Endothelial cell of umbilical vein (primary cell): Measurements from ENCODE around the gene DCAF12. TPM values are rescaled to one million over a fixed set of nuclear protein-coding genes. Genes with fewer than 3 reads are reported as not detected.

Experiments
- BruUV-seq: library from RNA; stranded (reverse); fragments of 400-500 nt; replicated peaks from 2 replicates; lab custom pipeline; 2021; lab: Mats Ljungman, UMichigan
- CTCF ChIA-PET: fragments of 300-600, 350-600 bp; sonication (Branson Sonifier 250); formaldehyde crosslinking; loops from one replicate; lab custom pipeline; 2021; ENCODE audit warnings: antibody characterized with exemption, inconsistent platforms; lab: Charles Lee
- POLR2A ChIA-PET: fragments of 300-600, 350-600 bp; sonication (Branson Sonifier 250); formaldehyde crosslinking; loops from one replicate; lab custom pipeline; 2021; ENCODE audit warnings: antibody characterized with exemption, inconsistent platforms; lab: Charles Lee
- DNase-seq: peaks from one replicate; pipeline ENCODE4 v3.0.0-alpha.2; 2011; ENCODE audit warnings: low read depth, low spot score
- FAIRE-seq: peaks from 2 replicates; lab custom pipeline; 2011; peaks lifted over from hg19 to GRCh38; lab: Jason Lieb, UNC
- H2AFZ ChIP-seq: 2 replicates; pipeline ENCODE4 v1.6.0; 2012; ENCODE audit warnings: low read depth, low read length, control low read depth, inconsistent platforms
- H3K27ac ChIP-seq: 2 replicates; pipeline ENCODE4 v1.5.1; 2011; ENCODE audit warnings: low read depth, mild to moderate bottlenecking, control low read depth, low read length, moderate library complexity; ENCODE audit not compliant: insufficient read depth
- H3K27me3 ChIP-seq, 2 experiments: 2 replicates each; pipeline versions ENCODE4 v1.6.0 to v1.6.1; 2011; ENCODE audit warnings: low read length in 2 of 2, mixed read lengths in 1 of 2; ENCODE audit not compliant: control insufficient read depth in 2 of 2, insufficient read depth in 2 of 2
- H3K36me3 ChIP-seq, 2 experiments: 2 replicates in 1 of 2; 3 replicates in 1 of 2; pipeline ENCODE4 v1.5.1; 2011; ENCODE audit warnings: low read length in 2 of 2, mild to moderate bottlenecking in 1 of 2, moderate library complexity in 1 of 2; ENCODE audit not compliant: control insufficient read depth in 2 of 2, insufficient read depth in 2 of 2; ENCODE audit errors: extremely low read depth in 1 of 2
- H3K4me1 ChIP-seq: 3 replicates; pipeline ENCODE4 v1.5.1; 2011; ENCODE audit warnings: mild to moderate bottlenecking, low read length; ENCODE audit not compliant: control insufficient read depth, insufficient read depth; ENCODE audit errors: extremely low read depth
- H3K4me2 ChIP-seq: 2 replicates; pipeline ENCODE4 v1.6.1; 2011; ENCODE audit warnings: low read length, control low read depth, mixed read lengths; ENCODE audit not compliant: insufficient read depth
- H3K4me3 ChIP-seq, 3 experiments: fragments of 200-600 bp in 1 of 3; sonication (generic), shearing (Covaris generic) in 1 of 3; replicated peaks in 1 of 3; 2 replicates each; pipeline ENCODE4 v1.5.1; 2011 to 2016; ENCODE audit warnings: control low read depth in 3 of 3, low read length in 3 of 3, mild to moderate bottlenecking in 2 of 3, inconsistent platforms in 1 of 3, low read depth in 1 of 3, moderate library complexity in 1 of 3; ENCODE audit not compliant: insufficient read depth in 1 of 3
- H3K79me2 ChIP-seq: 2 replicates; pipeline ENCODE4 v1.6.0; 2012; ENCODE audit warnings: low read length, inconsistent platforms; ENCODE audit not compliant: control insufficient read depth, insufficient read depth
- H3K9ac ChIP-seq: replicated peaks from 2 replicates; pipeline ENCODE3; 2011; ENCODE audit warnings: low read length, control low read depth; ENCODE audit not compliant: insufficient read depth; ENCODE audit errors: extremely low read depth
- H3K9me1 ChIP-seq: replicated peaks from 3 replicates; pipeline ENCODE4 v1.6.0; 2011; ENCODE audit warnings: mild to moderate bottlenecking, low read length; ENCODE audit not compliant: control insufficient read depth, insufficient read depth; ENCODE audit errors: extremely low read depth
- H3K9me3 ChIP-seq: replicated peaks from 2 replicates; pipeline ENCODE4 v1.5.1; 2012; ENCODE audit warnings: low read length, inconsistent platforms; ENCODE audit not compliant: control insufficient read depth, insufficient read depth
- H4K20me1 ChIP-seq: replicated peaks from 2 replicates; pipeline ENCODE3; 2011; ENCODE audit warnings: mild to moderate bottlenecking, low read length; ENCODE audit not compliant: control insufficient read depth, insufficient read depth; ENCODE audit errors: extremely low read depth
- JUN ChIP-seq: IDR thresholded peaks from 2 replicates; pipeline ENCODE4 v1.6.1; 2011; ENCODE audit warnings: borderline replicate concordance, low read depth; ENCODE audit not compliant: insufficient read length, insufficient read depth
- POLR2A ChIP-seq: IDR thresholded peaks from 2 replicates; pipeline ENCODE4 v1.6.1; 2012; ENCODE audit warnings: low read depth, mild to moderate bottlenecking, control low read depth, low read length
- POLR2AphosphoS5 ChIP-seq: IDR thresholded peaks from 2 replicates; pipeline ENCODE4 v1.6.1; 2012; ENCODE audit warnings: low read depth, mild to moderate bottlenecking, control low read depth, low read length, moderate library complexity; ENCODE audit not compliant: insufficient read depth
- dilution Hi-C: fragments of 300-500 bp; cut with MboI; formaldehyde crosslinking; loops from one replicate; pipeline ENCODE4 v1.15.0; 2019; ENCODE audit warnings: low sequenced_read_pairs; ENCODE audit not compliant: extremely low pct_ligation_motif_present
- intact Hi-C: fragments of 100-400 bp; cut with micrococcal nuclease; formaldehyde crosslinking; loops from one replicate; pipeline ENCODE4 v1.10.0; 2022
- polyA plus RNA-seq, 4 experiments: library from polyadenylated mRNA; depleted of rRNA in 3 of 4; stranded (reverse) in 3 of 4; unstranded in 1 of 4; fragments of >200 nt; gene quantifications; 2 replicates each; pipeline versions ENCODE4 v1.2.1 to v1.2.3, GENCODE V29; 2011 to 2012; ENCODE audit warnings: missing spikeins in 1 of 4
- total RNA-seq: library from RNA; stranded (reverse); gene quantifications from 2 replicates; pipeline ENCODE4 v1.2.3, GENCODE V29; 2021
- TF ChIP-seq, protein P1 (sequence below), 2 donors: IDR thresholded peaks; 1 replicate in 1 of 2; 2 replicates in 1 of 2; pipeline ENCODE4 v1.5.1; 2011; ENCODE audit warnings: low read length in 2 of 2, mild to moderate bottlenecking in 2 of 2, moderate library complexity in 2 of 2, control low read depth in 1 of 2, inconsistent platforms in 1 of 2, low read depth in 1 of 2; ENCODE audit not compliant: insufficient read depth in 1 of 2; ENCODE audit errors: extremely low read depth in 1 of 2

The DCAF12 gene
- total and polyA plus RNA-seq, 2 donors (not counting 3 experiments of a cell fraction or from before 2014, with no cell fraction given), result 26.2 to 28.4 TPM

DNA sequence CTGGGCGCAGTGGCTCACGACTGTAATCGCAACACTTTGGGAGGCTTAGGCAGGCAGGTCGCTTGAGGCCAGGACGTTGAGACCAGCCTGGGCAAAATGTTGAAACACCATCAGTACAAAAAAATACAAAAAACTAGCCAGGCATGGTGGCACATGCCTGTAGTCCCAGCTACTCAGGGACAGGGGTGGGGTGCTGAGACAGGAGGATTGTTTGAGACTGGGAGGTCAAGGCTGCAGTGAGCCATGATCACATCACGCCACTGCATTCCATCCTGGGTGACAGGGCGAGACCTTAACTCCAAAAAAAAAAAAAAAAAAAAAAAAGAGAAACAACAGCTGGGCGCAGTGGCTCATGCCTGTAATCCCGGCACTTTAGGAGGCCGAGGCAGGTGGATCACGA lies 23.7 kb downstream of the DCAF12 start:
- ChIA-PET CTCF (interaction anchor here (1.9 kb wide), 1 partner anchor 151 kb away, joined by 6 read pairs; no protein-coding TSS in a partner anchor), POLR2A (interaction anchor here (0.7 kb wide), 1 partner anchor 111 kb away, joined by 7 read pairs; no protein-coding TSS in a partner anchor)
- no peak for FAIRE-seq

DNA sequence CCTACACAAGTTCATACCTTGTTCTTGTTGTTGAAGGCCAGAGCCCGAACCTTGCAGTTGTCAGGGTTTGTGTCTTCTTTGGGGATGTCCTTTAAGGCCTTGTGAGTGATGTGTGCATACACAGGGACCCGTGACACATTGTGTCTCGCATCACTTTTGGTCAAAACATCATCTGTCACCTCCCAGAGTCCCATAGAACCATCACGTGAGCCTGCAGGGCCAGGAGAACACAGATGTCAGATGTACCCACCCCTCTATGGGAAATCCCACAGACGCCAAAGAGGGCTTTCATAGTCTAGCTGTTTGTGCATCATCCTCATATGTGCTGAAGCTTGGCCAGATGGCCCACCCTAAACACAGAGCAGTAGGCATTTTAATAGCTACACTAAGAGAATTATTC lies 28.2 kb downstream of the DCAF12 start:
- no peak overlapping the region for H2AFZ ChIP-seq
- H3K4me1 ChIP-seq, result no peaks in the 10 kb centered on the region
- no peaks in the 10 kb centered on the region for H3K9me1 ChIP-seq
- no peak overlapping the region for H3K4me3 ChIP-seq
- no peaks in the 10 kb centered on the region for H4K20me1 ChIP-seq
- no peaks in the 10 kb centered on the region for H3K27me3 ChIP-seq
- peaks cover 6 to 23% of the 10 kb centered on the region in 2 experiments for H3K36me3 ChIP-seq
- no peak for DNase-seq
- H3K9me3 ChIP-seq, result no peaks in the 10 kb centered on the region
- ChIA-PET CTCF (interaction anchor here (1.0 kb wide), 2 partner anchors 19 to 174 kb away, joined by 3 read pairs; no protein-coding TSS in a partner anchor), POLR2A (no interaction called here)
- no peak overlapping the region for H3K4me2 ChIP-seq
- no peak for FAIRE-seq
- H3K27ac ChIP-seq, result no peak overlapping the region
- intact Hi-C loops, result no loop called here
- H3K79me2 ChIP-seq, result no peaks in the 10 kb centered on the region
- TF ChIP-seq, protein P1, sequence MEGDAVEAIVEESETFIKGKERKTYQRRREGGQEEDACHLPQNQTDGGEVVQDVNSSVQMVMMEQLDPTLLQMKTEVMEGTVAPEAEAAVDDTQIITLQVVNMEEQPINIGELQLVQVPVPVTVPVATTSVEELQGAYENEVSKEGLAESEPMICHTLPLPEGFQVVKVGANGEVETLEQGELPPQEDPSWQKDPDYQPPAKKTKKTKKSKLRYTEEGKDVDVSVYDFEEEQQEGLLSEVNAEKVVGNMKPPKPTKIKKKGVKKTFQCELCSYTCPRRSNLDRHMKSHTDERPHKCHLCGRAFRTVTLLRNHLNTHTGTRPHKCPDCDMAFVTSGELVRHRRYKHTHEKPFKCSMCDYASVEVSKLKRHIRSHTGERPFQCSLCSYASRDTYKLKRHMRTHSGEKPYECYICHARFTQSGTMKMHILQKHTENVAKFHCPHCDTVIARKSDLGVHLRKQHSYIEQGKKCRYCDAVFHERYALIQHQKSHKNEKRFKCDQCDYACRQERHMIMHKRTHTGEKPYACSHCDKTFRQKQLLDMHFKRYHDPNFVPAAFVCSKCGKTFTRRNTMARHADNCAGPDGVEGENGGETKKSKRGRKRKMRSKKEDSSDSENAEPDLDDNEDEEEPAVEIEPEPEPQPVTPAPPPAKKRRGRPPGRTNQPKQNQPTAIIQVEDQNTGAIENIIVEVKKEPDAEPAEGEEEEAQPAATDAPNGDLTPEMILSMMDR (IDR thresholded peaks at IDR 0.05; ENCODE audit: extremely low read depth in 1 of 2, insufficient read depth in 1 of 2, low read depth in 1 of 2, low read length in 2 of 2), result no peak
- TF ChIP-seq POLR2AphosphoS5 (no peak), POLR2A (no peak)
- no TSS peak for BruUV-seq
- dilution Hi-C loops, result no loop called here
- H3K9ac ChIP-seq, result no peak overlapping the region

More for the DNA sequence above, 23.7 kb downstream of the DCAF12 start:
- Histone ChIP-seq H3K36me3 (peaks cover 0 to 23% of the 10 kb centered on the region in 2 experiments), H3K79me2 (no peaks in the 10 kb centered on the region), H3K4me1 (no peaks in the 10 kb centered on the region), H3K27me3 (no peaks in the 10 kb centered on the region), H3K9me1 (no peaks in the 10 kb centered on the region), H3K27ac (no peak overlapping the region), H3K9ac (no peak overlapping the region), H4K20me1 (no peaks in the 10 kb centered on the region), H2AFZ (no peak overlapping the region), H3K9me3 (no peaks in the 10 kb centered on the region), H3K4me2 (no peak overlapping the region), H3K4me3 (no peak overlapping the region)
- dilution Hi-C loops, result no loop called here
- no peak for DNase-seq
- intact Hi-C loops, result no loop called here
- BruUV-seq, result no TSS peak
- no peak for TF ChIP-seq JUN
